ENCODE results near the gene CRABP2. TPM values are rescaled to one million over a fixed set of nuclear protein-coding genes. Genes with fewer than 3 reads are reported as not detected.

CRABP2 gene
- total and polyA plus RNA-seq, 2 donors (not counting 3 experiments of a cell fraction or from before 2014, with no cell fraction given): 0.32 to 1.0 TPM

DNA sequence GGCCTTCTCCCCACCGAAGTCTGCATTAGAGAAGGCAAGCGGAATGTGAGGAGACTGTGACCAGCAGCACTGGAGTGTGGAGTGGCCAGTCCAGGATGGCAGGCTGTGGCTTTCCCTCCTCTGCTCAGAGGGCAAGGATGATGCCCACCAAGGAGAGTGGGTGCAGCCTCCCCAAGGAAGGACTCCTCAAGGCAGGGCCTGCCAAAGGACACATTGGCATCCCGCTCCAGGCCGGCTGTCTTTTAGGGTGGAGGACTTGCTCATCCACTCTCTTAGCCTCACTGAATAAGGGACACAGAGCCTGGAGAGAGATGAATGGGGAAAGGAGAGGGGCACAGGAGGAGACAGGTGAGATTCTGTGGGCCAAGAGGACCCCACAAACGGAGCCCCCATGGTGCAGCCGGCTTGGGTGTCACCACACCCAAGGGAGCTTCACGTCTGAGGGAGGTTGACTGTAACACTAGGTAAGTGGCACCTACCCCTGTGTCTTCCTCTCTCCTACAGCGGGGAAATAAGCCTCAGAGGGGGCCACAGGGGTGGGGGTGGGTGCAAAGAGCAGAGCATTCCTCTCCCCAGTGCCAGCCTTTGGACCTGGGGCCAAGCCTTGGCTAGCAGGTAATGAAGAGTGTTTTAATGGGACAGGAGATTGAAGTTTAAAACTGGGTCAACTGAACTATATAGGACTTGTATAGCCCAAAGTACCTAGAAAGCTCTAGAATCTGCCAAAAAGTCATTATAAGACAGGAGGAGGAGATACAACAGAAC is 24.0 kb downstream of the CRABP2 start:
- Histone ChIP-seq H3K27ac (ENCODE audit: insufficient read depth, low read depth, low read length) (no peak overlapping the region), H3K4me1 (ENCODE audit: control insufficient read depth, extremely low read depth, insufficient read depth, low read length) (peaks cover 9% of the 10 kb centered on the region), H3K36me3 (ENCODE audit: control insufficient read depth in 2 of 2, extremely low read depth in 1 of 2, insufficient read depth in 2 of 2, low read length in 2 of 2) (no peaks in the 10 kb centered on the region), H3K9ac (replicated peaks; ENCODE audit: extremely low read depth, insufficient read depth, low read length) (no peak overlapping the region), H3K4me3 (replicated peaks in 1 of 3; ENCODE audit: insufficient read depth in 1 of 3, low read depth in 1 of 3, low read length in 3 of 3) (no peak overlapping the region), H3K27me3 (ENCODE audit: control insufficient read depth in 2 of 2, insufficient read depth in 2 of 2, low read length in 2 of 2) (peaks cover 15 to 20% of the 10 kb centered on the region in 2 experiments), H3K79me2 (ENCODE audit: control insufficient read depth, insufficient read depth, low read length) (peaks cover 12% of the 10 kb centered on the region), H3K4me2 (ENCODE audit: insufficient read depth, low read length) (no peak overlapping the region), H4K20me1 (replicated peaks; ENCODE audit: control insufficient read depth, extremely low read depth, insufficient read depth, low read length) (no peaks in the 10 kb centered on the region), H2AFZ (ENCODE audit: low read depth, low read length) (no peak overlapping the region), H3K9me3 (replicated peaks; ENCODE audit: control insufficient read depth, insufficient read depth, low read length) (no peaks in the 10 kb centered on the region), H3K9me1 (replicated peaks; ENCODE audit: control insufficient read depth, extremely low read depth, insufficient read depth, low read length) (no peaks in the 10 kb centered on the region)
- dilution Hi-C loops (cut with MboI; ENCODE audit: extremely low pct_ligation_motif_present, low sequenced_read_pairs) (no loop called here), intact Hi-C loops (cut with micrococcal nuclease) (no loop called here)
- ChIA-PET POLR2A (no interaction called here), CTCF (interaction anchor here (0.9 to 16.7 kb wide), 11 partner anchors 8 to 210 kb away, joined by 3 to 453 read pairs (median 3); partner anchors contain the start of genes CRABP2, ISG20L2 and METTL25B)
- no TSS peak for BruUV-seq (replicated peaks)
- no peak for FAIRE-seq
- TF ChIP-seq FOS (IDR thresholded peaks at IDR 0.05; ENCODE audit: borderline replicate concordance, insufficient read depth, low read length) (no peak), MAX (IDR thresholded peaks at IDR 0.05; ENCODE audit: insufficient read depth, insufficient read length) (no peak), JUN (IDR thresholded peaks at IDR 0.05; ENCODE audit: borderline replicate concordance, insufficient read depth, insufficient read length, low read depth) (no peak), CTCF (IDR thresholded peaks at IDR 0.05; ENCODE audit: extremely low read depth in 1 of 2, insufficient read depth in 1 of 2, low read depth in 1 of 2, low read length in 2 of 2) (no peak), EZH2 (IDR thresholded peaks at IDR 0.05; ENCODE audit: borderline replicate concordance, low read depth, low read length, severe bottlenecking) (no peak), GATA2 (IDR thresholded peaks at IDR 0.05; ENCODE audit: insufficient read depth, insufficient read length, low read depth, low read length) (no peak), POLR2A (IDR thresholded peaks at IDR 0.05; ENCODE audit: low read depth, low read length) (no peak), POLR2AphosphoS5 (IDR thresholded peaks at IDR 0.05; ENCODE audit: insufficient read depth, low read depth, low read length) (no peak), MYC (IDR thresholded peaks at IDR 0.05; ENCODE audit: low read depth, low read length) (no peak)
- no peak for DNase-seq (ENCODE audit: low read depth, low spot score)

Data from endothelial cell of umbilical vein (primary cell).